Stomach (tissue), 4 donors: ENCODE data around the gene IFI44L.

ENCODE experiments used
- POLR2A ChIP-seq, 4 donors: fragments of 450-650 bp; IDR thresholded peaks; one replicate each; pipeline ENCODE4 v1.6.1; 2016; ENCODE audit warnings: antibody characterized with exemption in 4 of 4, control low read depth in 2 of 4, mild to moderate bottlenecking in 1 of 4, moderate library complexity in 1 of 4
- POLR2AphosphoS5 ChIP-seq, 3 donors: sonication (generic); formaldehyde crosslinking; IDR thresholded peaks; one replicate each; pipeline ENCODE4 v1.6.1; 2016; ENCODE audit warnings: antibody characterized with exemption in 3 of 3
- TF ChIP-seq, protein P1 (sequence below), 7 experiments: fragments of 450-650 bp in 4 of 7; fragments of 200-600 bp in 3 of 7; sonication (generic) in 3 of 7; IDR thresholded peaks; one replicate each; pipeline ENCODE4 v1.5.1; 2016 to 2019; ENCODE audit warnings: antibody characterized with exemption in 7 of 7, control low read depth in 2 of 7, mild to moderate bottlenecking in 1 of 7

DNA sequence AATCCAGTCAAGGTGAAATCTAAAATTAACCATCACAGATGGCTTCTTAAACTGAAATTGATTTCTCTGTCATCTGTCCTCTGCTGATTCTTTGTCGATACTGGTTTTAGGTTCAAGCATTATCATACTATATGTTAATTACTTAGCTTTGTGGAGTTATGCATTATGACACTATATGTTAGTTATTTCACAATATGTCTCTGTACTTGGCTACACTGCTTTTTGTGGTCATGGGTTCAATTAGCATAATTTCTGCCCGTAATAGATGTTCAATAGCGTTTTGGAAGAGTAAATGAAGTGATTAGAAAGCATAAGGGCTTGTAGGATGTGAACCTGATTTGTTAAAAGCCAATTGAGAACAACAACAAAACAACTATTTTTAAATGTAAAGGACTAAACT, 57.5 kb downstream of the IFI44L start:
- TF ChIP-seq, protein P1, sequence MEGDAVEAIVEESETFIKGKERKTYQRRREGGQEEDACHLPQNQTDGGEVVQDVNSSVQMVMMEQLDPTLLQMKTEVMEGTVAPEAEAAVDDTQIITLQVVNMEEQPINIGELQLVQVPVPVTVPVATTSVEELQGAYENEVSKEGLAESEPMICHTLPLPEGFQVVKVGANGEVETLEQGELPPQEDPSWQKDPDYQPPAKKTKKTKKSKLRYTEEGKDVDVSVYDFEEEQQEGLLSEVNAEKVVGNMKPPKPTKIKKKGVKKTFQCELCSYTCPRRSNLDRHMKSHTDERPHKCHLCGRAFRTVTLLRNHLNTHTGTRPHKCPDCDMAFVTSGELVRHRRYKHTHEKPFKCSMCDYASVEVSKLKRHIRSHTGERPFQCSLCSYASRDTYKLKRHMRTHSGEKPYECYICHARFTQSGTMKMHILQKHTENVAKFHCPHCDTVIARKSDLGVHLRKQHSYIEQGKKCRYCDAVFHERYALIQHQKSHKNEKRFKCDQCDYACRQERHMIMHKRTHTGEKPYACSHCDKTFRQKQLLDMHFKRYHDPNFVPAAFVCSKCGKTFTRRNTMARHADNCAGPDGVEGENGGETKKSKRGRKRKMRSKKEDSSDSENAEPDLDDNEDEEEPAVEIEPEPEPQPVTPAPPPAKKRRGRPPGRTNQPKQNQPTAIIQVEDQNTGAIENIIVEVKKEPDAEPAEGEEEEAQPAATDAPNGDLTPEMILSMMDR (IDR thresholded peaks at IDR 0.05) = no peak
- TF ChIP-seq POLR2A (IDR thresholded peaks at IDR 0.05) (no peak), POLR2AphosphoS5 (IDR thresholded peaks at IDR 0.05) (no peak)
